Thyroid gland (tissue), 4 donors: ENCODE measurements around the gene FCHSD2.

Experiments
- CTCF ChIP-seq, 6 experiments: fragments of 200-600 bp in 3 of 6; fragments of 450-650 bp in 3 of 6; sonication (generic) in 3 of 6; IDR thresholded peaks; one replicate each; pipeline ENCODE4 v1.5.1; 2016 to 2019; ENCODE audit warnings: antibody characterized with exemption in 6 of 6, mild to moderate bottlenecking in 2 of 6, inconsistent platforms in 1 of 6, moderate library complexity in 1 of 6
- POLR2A ChIP-seq, 2 donors: fragments of 450-650 bp; IDR thresholded peaks; one replicate each; pipeline ENCODE4 v1.6.1; 2017; ENCODE audit warnings: antibody characterized with exemption in 2 of 2, mild to moderate bottlenecking in 2 of 2, moderate library complexity in 1 of 2

DNA sequence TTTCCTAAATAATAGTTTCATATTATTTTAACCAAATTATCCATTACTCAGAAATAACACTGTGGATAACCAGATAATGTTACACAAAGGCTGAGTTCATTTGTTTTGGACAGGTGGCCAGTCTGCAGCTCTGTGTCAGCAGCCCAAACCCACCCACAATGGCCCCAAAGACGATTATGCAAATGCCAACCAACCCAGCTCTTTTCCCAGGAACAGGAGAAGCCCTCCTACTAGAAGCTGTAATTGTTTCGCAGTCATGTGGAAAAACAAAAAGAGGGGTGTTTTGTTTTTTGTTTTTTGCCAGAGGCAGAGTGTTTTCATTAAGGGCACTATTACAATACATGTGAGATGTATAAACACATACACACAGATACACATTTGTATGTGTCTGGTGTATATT lies 102.1 kb downstream of the FCHSD2 start:
- TF ChIP-seq POLR2A (IDR thresholded peaks at IDR 0.05): no peak
- no peak for TF ChIP-seq CTCF (IDR thresholded peaks at IDR 0.05)
